Panc1 (cell line): ENCODE results near the gene NRG2. TPM values are rescaled to one million over a fixed set of nuclear protein-coding genes. Genes with fewer than 3 reads are reported as not detected.

Source experiments
- ATAC-seq: fragments of 200-7000 bp; cut with Tn5 transposase; 2 replicates; pipeline ENCODE4 v1.9.1; 2020; ENCODE audit warnings: mild to moderate bottlenecking, moderate library complexity
- BruUV-seq: library from RNA; stranded (reverse); fragments of 400-500 nt; replicated peaks from 2 replicates; lab custom pipeline; 2021; lab: Mats Ljungman, UMichigan
- CTCF ChIA-PET: fragments of 300-600 bp; sonication (Branson Sonifier 250); formaldehyde crosslinking; loops from one replicate; lab custom pipeline; 2022; ENCODE audit warnings: antibody characterized with exemption; lab: Charles Lee
- POLR2A ChIA-PET: fragments of 300-600 bp; sonication (Branson Sonifier 250); formaldehyde crosslinking; loops from one replicate; lab custom pipeline; 2022; ENCODE audit warnings: antibody characterized with exemption; lab: Charles Lee
- DNase-seq: peaks from one replicate; pipeline ENCODE4 v3.0.0-alpha.2; 2010; ENCODE audit warnings: low read depth, low spot score
- H3K27ac ChIP-seq: 2 replicates; pipeline ENCODE4 v1.5.1; 2011; ENCODE audit warnings: mild to moderate bottlenecking, low read length, inconsistent platforms
- H3K27me3 ChIP-seq: fragments of 200-500 bp; sonication (Bioruptor generic); 2 replicates; pipeline ENCODE4 v1.6.0; 2014; ENCODE audit warnings: low read length, inconsistent platforms; ENCODE audit not compliant: control insufficient read depth, insufficient read depth
- H3K36me3 ChIP-seq: fragments of 200-500 bp; sonication (Bioruptor generic); 2 replicates; pipeline ENCODE4 v1.5.1; 2014; ENCODE audit warnings: inconsistent platforms, mild to moderate bottlenecking, low read length, moderate library complexity; ENCODE audit not compliant: control insufficient read depth, insufficient read depth
- H3K4me1 ChIP-seq: 2 replicates; pipeline ENCODE4 v1.5.1; 2011; ENCODE audit warnings: inconsistent platforms, mild to moderate bottlenecking, low read length, moderate library complexity; ENCODE audit not compliant: control insufficient read depth, insufficient read depth
- H3K4me3 ChIP-seq, 2 experiments: 2 replicates each; pipeline ENCODE4 v1.5.1; 2011 to 2012; ENCODE audit warnings: low read depth in 2 of 2, low read length in 2 of 2, mild to moderate bottlenecking in 2 of 2, inconsistent platforms in 1 of 2, moderate library complexity in 1 of 2
- H3K9me3 ChIP-seq: fragments of 200-500 bp; sonication (Bioruptor generic); 2 replicates; pipeline ENCODE4 v1.5.1; 2014; ENCODE audit warnings: low read depth, mild to moderate bottlenecking, inconsistent platforms, low read length, moderate library complexity; ENCODE audit not compliant: control insufficient read depth, insufficient read depth
- CTCF ChIP-seq: fragments of 450-650 bp; IDR thresholded peaks from 2 replicates; pipeline ENCODE4 v1.5.1; 2017; ENCODE audit warnings: mild to moderate bottlenecking
- POLR2AphosphoS5 ChIP-seq: IDR thresholded peaks from 2 replicates; pipeline ENCODE4 v1.6.1; 2012; ENCODE audit warnings: mild to moderate bottlenecking, low read depth, low read length, moderate library complexity
- REST ChIP-seq, 2 experiments: IDR thresholded peaks; 2 replicates each; pipeline ENCODE4 v1.6.1; 2011 to 2012; ENCODE audit warnings: low read depth in 2 of 2, control low read depth in 1 of 2, low read length in 1 of 2, mild to moderate bottlenecking in 1 of 2, moderate library complexity in 1 of 2; ENCODE audit not compliant: insufficient read depth in 1 of 2
- SIN3A ChIP-seq: IDR thresholded peaks from 2 replicates; pipeline ENCODE4 v1.6.1; 2012; ENCODE audit warnings: low read depth, mild to moderate bottlenecking, low read length, moderate library complexity, borderline replicate concordance; ENCODE audit not compliant: insufficient read depth
- TCF7L2 ChIP-seq: IDR thresholded peaks from 2 replicates; pipeline ENCODE4 v1.6.1; 2011; ENCODE audit warnings: mild to moderate bottlenecking, low read depth, low read length, inconsistent platforms
- in situ Hi-C: cut with HindIII; loops from 2 replicates; pipeline ENCODE4 v1.10.0; 2016; ENCODE audit warnings: low sequenced_read_pairs, low pct_unique_long_range_greater_than_20kb
- intact Hi-C: fragments of 100-400 bp; cut with micrococcal nuclease; formaldehyde crosslinking; loops from one replicate; pipeline ENCODE4 v1.10.0; 2022; ENCODE audit not compliant: unreplicated experiment
- total RNA-seq: library from RNA; stranded (reverse); gene quantifications from one replicate; pipeline ENCODE4 v1.2.1, GENCODE V29; 2021; ENCODE audit not compliant: unreplicated experiment

The NRG2 gene
- total RNA-seq, 1 experiment from 2014 or later = 20.2 TPM

GRCh38 chr5:139966856-139967255, 76.2 kb downstream of the NRG2 start:
- POLR2A ChIA-PET = no interaction called here
- DNase-seq = no peak
- no TSS peak for BruUV-seq
- Histone ChIP-seq H3K27me3 (no peaks in the 10 kb centered on the region), H3K36me3 (no peaks in the 10 kb centered on the region), H3K9me3 (no peaks in the 10 kb centered on the region), H3K4me1 (peaks cover 11% of the 10 kb centered on the region), H3K27ac (no peak overlapping the region), H3K4me3 (no peak overlapping the region)
- intact Hi-C loops (loop anchor here (5.0 kb wide), 1 partner anchor 110 kb away; no protein-coding TSS in a partner anchor), in situ Hi-C loops (no loop called here)
- CTCF ChIA-PET = interaction anchor here (4.3 kb wide), 1 partner anchor 180 kb away, joined by 42 read pairs; no protein-coding TSS in a partner anchor
- ATAC-seq = no peak
- TF ChIP-seq TCF7L2 (no peak), REST (IDR thresholded peaks at IDR 0.05; ENCODE audit: insufficient read depth in 1 of 2, low read depth in 2 of 2, low read length in 1 of 2) (no peak), SIN3A (no peak), POLR2AphosphoS5 (no peak), CTCF (no peak)

- Histone ChIP-seq H3K4me1 (peaks cover 11% of the 10 kb centered on the region), H3K27me3 (no peaks in the 10 kb centered on the region), H3K27ac (no peak overlapping the region), H3K4me3 (no peak overlapping the region), H3K9me3 (no peaks in the 10 kb centered on the region), H3K36me3 (no peaks in the 10 kb centered on the region)
- DNase-seq = no peak
- ChIA-PET CTCF (interaction anchor here (0.5 to 1.0 kb wide), 2 partner anchors 177 to 197 kb away, joined by 3 to 10 read pairs; no protein-coding TSS in a partner anchor), POLR2A (interaction anchor here (0.5 kb wide), 1 partner anchor 134 kb away, joined by 14 read pairs; no protein-coding TSS in a partner anchor)
- intact Hi-C loops = loop anchor here (5.0 kb wide), 1 partner anchor 108 kb away; no protein-coding TSS in a partner anchor
- no peak for ATAC-seq
- no peak for TF ChIP-seq POLR2AphosphoS5
- no peak for TF ChIP-seq SIN3A
- TF ChIP-seq CTCF = no peak
- no peak for TF ChIP-seq TCF7L2
- TF ChIP-seq REST (IDR thresholded peaks at IDR 0.05; ENCODE audit: insufficient read depth in 1 of 2, low read depth in 2 of 2, low read length in 1 of 2) = no peak
- no TSS peak for BruUV-seq
- in situ Hi-C loops = no loop called here
These were observed 78.0 kb downstream of the NRG2 start for GRCh38 chr5:139964994-139965565.
